Neural cell (in vitro differentiated cells): Measurements from ENCODE around the gene NCOA5. TPM values are rescaled to one million over a fixed set of nuclear protein-coding genes. Genes with fewer than 3 reads are reported as not detected.

Experiments used
- H2AFZ ChIP-seq: fragments of 200-600, 300-800 bp; sonication (generic), shearing (Covaris generic); 2 replicates; pipeline ENCODE4 v1.6.0; 2014; ENCODE audit warnings: low read depth, mild to moderate bottlenecking, antibody characterized with exemption, low read length, moderate library complexity
- H3F3A ChIP-seq: fragments of 200-600 bp; shearing (Covaris generic); 2 replicates; pipeline ENCODE4 v1.6.1; 2016; ENCODE audit warnings: mild to moderate bottlenecking, moderate library complexity, mixed read lengths, antibody characterized with exemption, low read length; ENCODE audit not compliant: insufficient read depth, poor library complexity, severe bottlenecking
- H3K27ac ChIP-seq: fragments of 200-600, 300-800 bp; sonication (generic), shearing (Covaris generic); 2 replicates; pipeline ENCODE4 v1.5.1; 2014; ENCODE audit warnings: mild to moderate bottlenecking, low read length, moderate library complexity
- H3K27me3 ChIP-seq: fragments of 300-800, 200-600 bp; sonication (generic), shearing (Covaris generic); 2 replicates; pipeline ENCODE4 v1.6.0; 2014; ENCODE audit warnings: mild to moderate bottlenecking, low read depth, low read length, moderate library complexity; ENCODE audit not compliant: insufficient read depth
- H3K36me3 ChIP-seq: fragments of 300-800, 200-600 bp; sonication (generic), shearing (Covaris generic); 2 replicates; pipeline ENCODE4 v1.5.1; 2014; ENCODE audit warnings: mild to moderate bottlenecking, antibody characterized with exemption, low read length, moderate library complexity; ENCODE audit not compliant: insufficient read depth
- H3K4me2 ChIP-seq: fragments of 300-800, 200-600 bp; sonication (generic), shearing (Covaris generic); 2 replicates; pipeline ENCODE4 v1.6.0; 2014; ENCODE audit warnings: mild to moderate bottlenecking, low read length
- H3K4me3 ChIP-seq: fragments of 300-800, 200-600 bp; sonication (generic), shearing (Covaris generic); 2 replicates; pipeline ENCODE4 v1.5.1; 2014; ENCODE audit warnings: mild to moderate bottlenecking, low read length, moderate library complexity
- H3K79me2 ChIP-seq: fragments of 200-600 bp; shearing (Covaris generic); replicated peaks from 2 replicates; pipeline ENCODE4 v1.6.0; 2014; ENCODE audit warnings: mild to moderate bottlenecking, low read length, moderate library complexity; ENCODE audit not compliant: insufficient read depth
- H3K9ac ChIP-seq: fragments of 300-800, 200-600 bp; sonication (generic), shearing (Covaris generic); 2 replicates; pipeline ENCODE4 v1.6.1; 2016; ENCODE audit warnings: mild to moderate bottlenecking, low read length, mixed read lengths
- H3K9me2 ChIP-seq: fragments of 200-600 bp; shearing (Covaris generic); 2 replicates; pipeline ENCODE4 v1.6.1; 2016; ENCODE audit warnings: mild to moderate bottlenecking, low read length, mixed read lengths; ENCODE audit not compliant: insufficient read depth
- H3K9me3 ChIP-seq: fragments of 200-600, 300-800 bp; sonication (generic), shearing (Covaris generic); 2 replicates; pipeline ENCODE4 v1.6.1; 2016; ENCODE audit warnings: mild to moderate bottlenecking, mixed run types, low read length, moderate library complexity, mixed read lengths
- H4K20me1 ChIP-seq: fragments of 200-600 bp; shearing (Covaris generic); 2 replicates; pipeline ENCODE4 v1.6.1; 2016; ENCODE audit warnings: mild to moderate bottlenecking, mixed run types; ENCODE audit not compliant: insufficient read depth
- EP300 ChIP-seq: fragments of 450-650 bp; conservative IDR thresholded peaks from 2 replicates; pipeline ENCODE4 v1.6.1; 2014; ENCODE audit warnings: antibody characterized with exemption, mild to moderate bottlenecking, moderate library complexity; ENCODE audit not compliant: poor library complexity, severe bottlenecking
- EZH2 ChIP-seq: fragments of 200-600, 300-800 bp; shearing (Covaris generic), sonication (generic); IDR thresholded peaks from 2 replicates; pipeline ENCODE4 v1.6.1; 2014; ENCODE audit warnings: antibody characterized with exemption, low read length, borderline replicate concordance, mild to moderate bottlenecking; ENCODE audit not compliant: insufficient read depth, poor library complexity, severe bottlenecking
- MXI1 ChIP-seq: fragments of 450-650 bp; conservative IDR thresholded peaks from 2 replicates; pipeline ENCODE4 v1.6.1; 2014; ENCODE audit warnings: antibody characterized with exemption, mild to moderate bottlenecking; ENCODE audit not compliant: poor library complexity, severe bottlenecking
- POLR2AphosphoS5 ChIP-seq: IDR thresholded peaks from 2 replicates; pipeline ENCODE4 v1.6.1; 2012
- RAD21 ChIP-seq: fragments of 450-650 bp; conservative IDR thresholded peaks from 2 replicates; pipeline ENCODE4 v1.6.1; 2014; ENCODE audit warnings: antibody characterized with exemption, mild to moderate bottlenecking, moderate library complexity
- SMC3 ChIP-seq: fragments of 450-650 bp; conservative IDR thresholded peaks from 2 replicates; pipeline ENCODE4 v1.6.1; 2014; ENCODE audit warnings: antibody characterized with exemption, mild to moderate bottlenecking, moderate library complexity; ENCODE audit not compliant: poor library complexity
- TAF1 ChIP-seq: IDR thresholded peaks from 2 replicates; pipeline ENCODE4 v1.6.1; 2012; ENCODE audit warnings: low read depth
- polyA plus RNA-seq: library from polyadenylated mRNA; depleted of rRNA; stranded (reverse); fragments of >200 nt; gene quantifications from 2 replicates; pipeline ENCODE4 v1.2.3, GENCODE V29; 2014
- TF ChIP-seq, protein P1 (sequence below): IDR thresholded peaks from 2 replicates; pipeline ENCODE4 v1.6.1; 2012; ENCODE audit warnings: borderline replicate concordance
- TF ChIP-seq, protein P2 (sequence below): fragments of 450-650 bp; IDR thresholded peaks from 2 replicates; pipeline ENCODE4 v1.5.1; 2014; ENCODE audit warnings: antibody characterized with exemption, mild to moderate bottlenecking, moderate library complexity; ENCODE audit not compliant: poor library complexity, severe bottlenecking

The NCOA5 gene
- polyA plus RNA-seq, 1 donor from 2014 or later: 29.9 TPM

DNA sequence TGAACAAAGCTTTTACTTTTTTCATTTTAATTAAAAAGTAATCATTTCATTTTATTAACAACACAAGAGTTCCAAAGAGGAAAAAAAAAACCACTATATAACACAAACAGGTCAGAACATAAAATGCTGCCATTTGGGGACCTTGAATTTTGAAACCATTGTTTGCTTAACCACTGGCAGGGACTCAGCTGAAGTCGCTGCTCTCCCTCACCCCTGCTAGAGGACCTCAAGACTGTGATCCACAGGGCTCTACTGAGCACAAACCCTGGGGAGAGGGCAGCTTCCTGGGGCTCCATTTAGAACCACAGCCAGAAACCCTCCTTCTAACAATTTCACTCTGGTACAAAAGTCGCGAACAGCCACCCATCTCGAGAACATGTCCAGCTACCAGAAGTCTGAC is 28.8 kb downstream of the NCOA5 start:
- Histone ChIP-seq H2AFZ (no peak overlapping the region), H3F3A (no peaks in the 10 kb centered on the region), H3K4me3 (no peak overlapping the region), H3K36me3 (peaks cover 7% of the 10 kb centered on the region), H3K9me2 (no peaks in the 10 kb centered on the region), H4K20me1 (no peaks in the 10 kb centered on the region), H3K79me2 (no peaks in the 10 kb centered on the region), H3K27ac (no peak overlapping the region), H3K9ac (no peak overlapping the region), H3K9me3 (no peaks in the 10 kb centered on the region), H3K4me2 (no peak overlapping the region), H3K27me3 (peaks cover 15% of the 10 kb centered on the region)
- TF ChIP-seq MXI1 (no peak), EZH2 (no peak), EP300 (no peak), TAF1 (no peak), SMC3 (no peak), RAD21 (no peak), POLR2AphosphoS5 (no peak)
- TF ChIP-seq, protein P1, sequence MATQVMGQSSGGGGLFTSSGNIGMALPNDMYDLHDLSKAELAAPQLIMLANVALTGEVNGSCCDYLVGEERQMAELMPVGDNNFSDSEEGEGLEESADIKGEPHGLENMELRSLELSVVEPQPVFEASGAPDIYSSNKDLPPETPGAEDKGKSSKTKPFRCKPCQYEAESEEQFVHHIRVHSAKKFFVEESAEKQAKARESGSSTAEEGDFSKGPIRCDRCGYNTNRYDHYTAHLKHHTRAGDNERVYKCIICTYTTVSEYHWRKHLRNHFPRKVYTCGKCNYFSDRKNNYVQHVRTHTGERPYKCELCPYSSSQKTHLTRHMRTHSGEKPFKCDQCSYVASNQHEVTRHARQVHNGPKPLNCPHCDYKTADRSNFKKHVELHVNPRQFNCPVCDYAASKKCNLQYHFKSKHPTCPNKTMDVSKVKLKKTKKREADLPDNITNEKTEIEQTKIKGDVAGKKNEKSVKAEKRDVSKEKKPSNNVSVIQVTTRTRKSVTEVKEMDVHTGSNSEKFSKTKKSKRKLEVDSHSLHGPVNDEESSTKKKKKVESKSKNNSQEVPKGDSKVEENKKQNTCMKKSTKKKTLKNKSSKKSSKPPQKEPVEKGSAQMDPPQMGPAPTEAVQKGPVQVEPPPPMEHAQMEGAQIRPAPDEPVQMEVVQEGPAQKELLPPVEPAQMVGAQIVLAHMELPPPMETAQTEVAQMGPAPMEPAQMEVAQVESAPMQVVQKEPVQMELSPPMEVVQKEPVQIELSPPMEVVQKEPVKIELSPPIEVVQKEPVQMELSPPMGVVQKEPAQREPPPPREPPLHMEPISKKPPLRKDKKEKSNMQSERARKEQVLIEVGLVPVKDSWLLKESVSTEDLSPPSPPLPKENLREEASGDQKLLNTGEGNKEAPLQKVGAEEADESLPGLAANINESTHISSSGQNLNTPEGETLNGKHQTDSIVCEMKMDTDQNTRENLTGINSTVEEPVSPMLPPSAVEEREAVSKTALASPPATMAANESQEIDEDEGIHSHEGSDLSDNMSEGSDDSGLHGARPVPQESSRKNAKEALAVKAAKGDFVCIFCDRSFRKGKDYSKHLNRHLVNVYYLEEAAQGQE: no peak
- TF ChIP-seq, protein P2, sequence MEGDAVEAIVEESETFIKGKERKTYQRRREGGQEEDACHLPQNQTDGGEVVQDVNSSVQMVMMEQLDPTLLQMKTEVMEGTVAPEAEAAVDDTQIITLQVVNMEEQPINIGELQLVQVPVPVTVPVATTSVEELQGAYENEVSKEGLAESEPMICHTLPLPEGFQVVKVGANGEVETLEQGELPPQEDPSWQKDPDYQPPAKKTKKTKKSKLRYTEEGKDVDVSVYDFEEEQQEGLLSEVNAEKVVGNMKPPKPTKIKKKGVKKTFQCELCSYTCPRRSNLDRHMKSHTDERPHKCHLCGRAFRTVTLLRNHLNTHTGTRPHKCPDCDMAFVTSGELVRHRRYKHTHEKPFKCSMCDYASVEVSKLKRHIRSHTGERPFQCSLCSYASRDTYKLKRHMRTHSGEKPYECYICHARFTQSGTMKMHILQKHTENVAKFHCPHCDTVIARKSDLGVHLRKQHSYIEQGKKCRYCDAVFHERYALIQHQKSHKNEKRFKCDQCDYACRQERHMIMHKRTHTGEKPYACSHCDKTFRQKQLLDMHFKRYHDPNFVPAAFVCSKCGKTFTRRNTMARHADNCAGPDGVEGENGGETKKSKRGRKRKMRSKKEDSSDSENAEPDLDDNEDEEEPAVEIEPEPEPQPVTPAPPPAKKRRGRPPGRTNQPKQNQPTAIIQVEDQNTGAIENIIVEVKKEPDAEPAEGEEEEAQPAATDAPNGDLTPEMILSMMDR: no peak

DNA sequence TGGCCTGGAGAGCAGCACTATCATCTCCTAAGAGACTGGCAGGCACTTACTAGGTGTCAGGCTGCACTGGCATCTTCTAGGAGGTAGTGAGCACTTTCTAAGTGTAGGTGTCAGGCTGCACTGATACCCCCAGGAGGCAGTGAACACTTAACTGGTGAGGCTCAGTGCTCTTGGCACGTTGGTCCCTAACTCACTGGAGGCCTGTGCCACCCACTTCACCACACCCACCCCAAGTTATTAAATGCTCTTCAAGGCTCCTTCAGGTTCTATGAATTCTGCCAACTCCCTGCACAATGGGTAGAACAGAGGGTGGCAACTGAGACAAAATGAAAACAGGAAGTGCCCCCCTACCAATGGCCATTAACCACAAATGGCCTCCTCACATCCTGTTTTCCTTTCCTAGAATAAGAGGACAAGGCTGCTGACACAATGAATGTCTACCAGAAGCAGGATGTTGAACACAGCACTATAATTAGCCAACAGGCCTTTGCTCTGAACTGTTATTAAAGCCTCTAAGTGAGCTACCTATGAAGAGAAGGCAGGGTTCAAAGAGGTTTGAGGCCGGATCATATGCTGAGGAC is 29.4 kb downstream of the NCOA5 start:
- peaks cover 11% of the 10 kb centered on the region for H3K36me3 ChIP-seq
- no peaks in the 10 kb centered on the region for H3K9me3 ChIP-seq
- H3F3A ChIP-seq: no peaks in the 10 kb centered on the region
- TF ChIP-seq POLR2AphosphoS5: no peak
- TF ChIP-seq RAD21: no peak
- no peak for TF ChIP-seq EZH2
- TF ChIP-seq EP300: no peak
- TF ChIP-seq TAF1: no peak
- TF ChIP-seq, protein P1: no peak
- TF ChIP-seq SMC3: no peak
- TF ChIP-seq MXI1: no peak
- TF ChIP-seq, protein P2: no peak
- no peak overlapping the region for H2AFZ ChIP-seq
- peaks cover 15% of the 10 kb centered on the region for H3K27me3 ChIP-seq
- H3K79me2 ChIP-seq: no peaks in the 10 kb centered on the region
- no peak overlapping the region for H3K9ac ChIP-seq
- no peaks in the 10 kb centered on the region for H3K9me2 ChIP-seq
- H3K4me3 ChIP-seq: no peak overlapping the region
- no peak overlapping the region for H3K4me2 ChIP-seq
- no peaks in the 10 kb centered on the region for H4K20me1 ChIP-seq
- H3K27ac ChIP-seq: no peak overlapping the region
